Activated CD8-positive, alpha-beta memory T cell treated with anti-CD3 and anti-CD28 coated beads, Interleukin-2, amount 10 ng/mL, durations not matched to agents 7 days and 5 days (primary cell): Measurements from ENCODE around the gene BANP. TPM values are rescaled to one million over a fixed set of nuclear protein-coding genes. Genes with fewer than 3 reads are reported as not detected.
"Not testable (repeated sequence)": the region's sequence is repeated elsewhere in the genome, so short reads cannot be mapped to it uniquely, and the experiment has no call there.

Experiments used
- ATAC-seq: fragments of 150-1000 bp; cut with Tn5 transposase; one replicate; pipeline ENCODE4 v1.10.0; 2021; ENCODE audit warnings: moderate library complexity
- CTCF ChIA-PET: fragments of 350-600 bp; sonication (Branson Sonifier 250); formaldehyde crosslinking; loops from one replicate; lab custom pipeline; 2021; ENCODE audit warnings: antibody characterized with exemption; lab: Charles Lee
- DNase-seq: peaks from one replicate; pipeline ENCODE4 v3.0.0-alpha.2; 2020
- H3K27ac Mint-ChIP-seq: one replicate; pipeline ENCODE4 v1.8.0; 2021; ENCODE audit warnings: mild to moderate bottlenecking, mixed read lengths
- H3K27me3 Mint-ChIP-seq: one replicate; pipeline ENCODE4 v1.8.0; 2021; ENCODE audit warnings: mixed read lengths
- H3K36me3 Mint-ChIP-seq: one replicate; pipeline ENCODE4 v1.8.0; 2021; ENCODE audit warnings: mild to moderate bottlenecking, mixed read lengths
- H3K4me1 Mint-ChIP-seq: one replicate; pipeline ENCODE4 v1.8.0; 2021; ENCODE audit warnings: mixed read lengths
- H3K4me3 Mint-ChIP-seq: one replicate; pipeline ENCODE4 v1.8.0; 2021; ENCODE audit warnings: mild to moderate bottlenecking, moderate library complexity, mixed read lengths
- H3K9me3 Mint-ChIP-seq: one replicate; pipeline ENCODE4 v1.8.0; 2022; ENCODE audit warnings: low read depth, mixed read lengths
- total RNA-seq, 2 experiments: library from RNA; stranded (reverse); gene quantifications; one replicate each; pipeline ENCODE4 v1.2.3, GENCODE V29; 2021

Gene BANP
- total RNA-seq, 2 experiments from 2014 or later, result 36.1 to 48.7 TPM

GRCh38 chr16:88103581-88104188 lies 152.5 kb downstream of the BANP start:
- H3K9me3 Mint-ChIP-seq, result no peaks in the 10 kb centered on the region
- no peak for ATAC-seq
- no peaks in the 10 kb centered on the region for H3K4me1 Mint-ChIP-seq
- CTCF ChIA-PET, result no interaction called here
- H3K36me3 Mint-ChIP-seq, result no peaks in the 10 kb centered on the region
- no peak for DNase-seq
- no peak overlapping the region for H3K27ac Mint-ChIP-seq
- no peak overlapping the region for H3K4me3 Mint-ChIP-seq
- H3K27me3 Mint-ChIP-seq, result peaks cover 12% of the 10 kb centered on the region

GRCh38 chr16:88104363-88104762 lies 153.1 kb downstream of the BANP start:
- H3K36me3 Mint-ChIP-seq, CTCF ChIA-PET, H3K4me3 Mint-ChIP-seq, ATAC-seq, H3K4me1 Mint-ChIP-seq, H3K9me3 Mint-ChIP-seq, DNase-seq, H3K27ac Mint-ChIP-seq: not testable (repeated sequence)
- H3K27me3 Mint-ChIP-seq, result peaks cover 12% of the 10 kb centered on the region

GRCh38 chr16:88105574-88106140 lies 154.4 kb downstream of the BANP start:
- H3K27me3 Mint-ChIP-seq, H3K4me3 Mint-ChIP-seq, H3K27ac Mint-ChIP-seq, ATAC-seq, CTCF ChIA-PET, H3K9me3 Mint-ChIP-seq, H3K36me3 Mint-ChIP-seq, DNase-seq, H3K4me1 Mint-ChIP-seq: not testable (repeated sequence)

- H3K27ac Mint-ChIP-seq, H3K27me3 Mint-ChIP-seq, DNase-seq, H3K4me3 Mint-ChIP-seq, H3K9me3 Mint-ChIP-seq, CTCF ChIA-PET, H3K36me3 Mint-ChIP-seq, ATAC-seq, H3K4me1 Mint-ChIP-seq: not testable (repeated sequence)
Observed at GRCh38 chr16:88106566-88106965, 155.3 kb downstream of the BANP start.

GRCh38 chr16:88108762-88109161 lies 157.5 kb downstream of the BANP start:
- no peak for ATAC-seq
- Mint-ChIP-seq H3K36me3 (no peaks in the 10 kb centered on the region), H3K27ac (no peak overlapping the region), H3K4me1 (peaks cover 6% of the 10 kb centered on the region), H3K27me3 (peaks cover 3% of the 10 kb centered on the region), H3K4me3 (no peak overlapping the region), H3K9me3 (no peaks in the 10 kb centered on the region)
- CTCF ChIA-PET, result no interaction called here
- DNase-seq, result no peak

GRCh38 chr16:88109726-88110621 lies 158.7 kb downstream of the BANP start:
- H3K4me1 Mint-ChIP-seq, H3K9me3 Mint-ChIP-seq, CTCF ChIA-PET, H3K4me3 Mint-ChIP-seq, H3K36me3 Mint-ChIP-seq, H3K27me3 Mint-ChIP-seq, H3K27ac Mint-ChIP-seq, ATAC-seq, DNase-seq: not testable (repeated sequence)

GRCh38 chr16:88110875-88111494 lies 159.8 kb downstream of the BANP start:
- H3K4me1 Mint-ChIP-seq, H3K27me3 Mint-ChIP-seq, CTCF ChIA-PET, H3K27ac Mint-ChIP-seq, H3K9me3 Mint-ChIP-seq, H3K36me3 Mint-ChIP-seq, H3K4me3 Mint-ChIP-seq: not testable (repeated sequence)
- ATAC-seq (peak; percentile 57), DNase-seq (peak; percentile 48)

- H3K36me3 Mint-ChIP-seq, CTCF ChIA-PET, H3K9me3 Mint-ChIP-seq, DNase-seq, H3K27me3 Mint-ChIP-seq, ATAC-seq, H3K4me3 Mint-ChIP-seq, H3K4me1 Mint-ChIP-seq, H3K27ac Mint-ChIP-seq: not testable (repeated sequence)
Observed at GRCh38 chr16:88111976-88112375, 160.7 kb downstream of the BANP start.

- peaks cover 8% of the 10 kb centered on the region for H3K27me3 Mint-ChIP-seq
- no peak overlapping the region for H3K4me3 Mint-ChIP-seq
- no peaks in the 10 kb centered on the region for H3K36me3 Mint-ChIP-seq
- DNase-seq (no peak), ATAC-seq (no peak)
- H3K4me1 Mint-ChIP-seq, result peaks cover 6% of the 10 kb centered on the region
- no peaks in the 10 kb centered on the region for H3K9me3 Mint-ChIP-seq
- H3K27ac Mint-ChIP-seq, result no peak overlapping the region
- CTCF ChIA-PET, result no interaction called here
Observed at GRCh38 chr16:88113545-88114045, 162.4 kb downstream of the BANP start.

- H3K4me3 Mint-ChIP-seq, H3K4me1 Mint-ChIP-seq, H3K27ac Mint-ChIP-seq, DNase-seq, CTCF ChIA-PET, H3K9me3 Mint-ChIP-seq, H3K36me3 Mint-ChIP-seq, ATAC-seq: not testable (repeated sequence)
- peaks cover 10% of the 10 kb centered on the region for H3K27me3 Mint-ChIP-seq
Observed at GRCh38 chr16:88114541-88115228, 163.5 kb downstream of the BANP start.

GRCh38 chr16:88116121-88116520 lies 164.9 kb downstream of the BANP start:
- no peak for ATAC-seq
- no peak for DNase-seq
- CTCF ChIA-PET, result no interaction called here
- H3K4me1 Mint-ChIP-seq, result peaks cover 3% of the 10 kb centered on the region
- no peak overlapping the region for H3K27ac Mint-ChIP-seq
- H3K4me3 Mint-ChIP-seq, result no peak overlapping the region
- peaks cover 10% of the 10 kb centered on the region for H3K27me3 Mint-ChIP-seq
- no peaks in the 10 kb centered on the region for H3K9me3 Mint-ChIP-seq
- H3K36me3 Mint-ChIP-seq, result no peaks in the 10 kb centered on the region

GRCh38 chr16:88117476-88117868 lies 166.2 kb downstream of the BANP start:
- CTCF ChIA-PET, result no interaction called here
- H3K4me1 Mint-ChIP-seq, result no peaks in the 10 kb centered on the region
- peaks cover 8% of the 10 kb centered on the region for H3K27me3 Mint-ChIP-seq
- no peaks in the 10 kb centered on the region for H3K9me3 Mint-ChIP-seq
- ATAC-seq (no peak), DNase-seq (no peak)
- H3K27ac Mint-ChIP-seq, result no peak overlapping the region
- no peak overlapping the region for H3K4me3 Mint-ChIP-seq
- H3K36me3 Mint-ChIP-seq, result no peaks in the 10 kb centered on the region

- CTCF ChIA-PET, result no interaction called here
- ATAC-seq (no peak), DNase-seq (no peak)
- H3K9me3 Mint-ChIP-seq, result no peaks in the 10 kb centered on the region
- no peaks in the 10 kb centered on the region for H3K4me1 Mint-ChIP-seq
- H3K27me3 Mint-ChIP-seq, result peaks cover 8% of the 10 kb centered on the region
- H3K4me3 Mint-ChIP-seq, result no peak overlapping the region
- no peak overlapping the region for H3K27ac Mint-ChIP-seq
- no peaks in the 10 kb centered on the region for H3K36me3 Mint-ChIP-seq
Observed at GRCh38 chr16:88118376-88118775, 167.1 kb downstream of the BANP start.
